ENCODE measurements around the gene NPIPA2. TPM values are rescaled to one million over a fixed set of nuclear protein-coding genes. Genes with fewer than 3 reads are reported as not detected.

Gene NPIPA2
- total RNA-seq (2022; extraction: Qiagen RNA extraction), result 0.73 to 2.2 TPM (median 1.4 TPM) in 5 replicates

DNA sequence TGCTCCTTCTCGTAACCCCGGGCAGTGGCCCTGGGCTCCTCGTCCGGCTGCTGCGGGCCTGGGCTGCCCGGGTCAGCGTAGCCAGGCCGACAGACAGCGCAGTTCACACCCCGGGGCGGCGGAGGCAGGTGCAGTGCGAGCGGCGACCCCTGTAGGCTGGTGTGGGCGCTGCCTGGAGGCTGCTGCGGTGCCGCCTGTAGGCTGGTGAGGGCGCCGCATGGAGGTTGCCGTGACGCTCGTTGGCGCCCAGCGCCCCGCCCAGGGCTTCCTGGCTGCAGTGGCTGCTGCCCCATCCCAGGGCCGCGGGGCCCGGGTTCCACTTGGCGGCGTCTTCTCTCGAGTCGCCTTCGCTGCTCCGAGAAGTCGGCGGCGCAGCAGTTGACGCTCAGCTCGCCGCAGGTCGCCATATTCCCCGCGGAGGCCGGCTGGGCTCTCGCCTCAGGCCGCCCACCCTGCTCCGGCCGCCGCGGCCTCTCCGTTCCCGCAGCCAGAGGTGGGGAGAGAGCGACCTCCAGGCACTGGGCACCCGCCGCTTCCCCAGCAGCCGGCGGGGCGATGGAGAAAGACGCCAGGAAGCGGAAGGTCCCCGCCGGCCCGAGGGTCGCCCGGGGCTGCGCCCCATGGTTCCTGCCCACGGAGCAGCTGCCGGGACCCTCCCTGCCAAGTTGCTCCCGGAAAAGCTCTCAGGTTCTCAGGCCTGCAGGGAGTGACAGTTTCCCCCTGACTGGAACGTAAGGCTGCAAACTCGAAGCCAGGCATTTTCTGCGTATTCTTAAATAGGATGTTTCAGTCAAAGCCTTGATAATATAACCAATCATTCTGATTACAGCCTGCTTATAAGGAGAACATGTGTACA, at the start of gene NPIPA2:
NPIPA2 (plus strand) TSS at position 261 of the 856 bp plus-strand sequence. CDS start 5,533 bp downstream, outside the sequence.

DNA sequence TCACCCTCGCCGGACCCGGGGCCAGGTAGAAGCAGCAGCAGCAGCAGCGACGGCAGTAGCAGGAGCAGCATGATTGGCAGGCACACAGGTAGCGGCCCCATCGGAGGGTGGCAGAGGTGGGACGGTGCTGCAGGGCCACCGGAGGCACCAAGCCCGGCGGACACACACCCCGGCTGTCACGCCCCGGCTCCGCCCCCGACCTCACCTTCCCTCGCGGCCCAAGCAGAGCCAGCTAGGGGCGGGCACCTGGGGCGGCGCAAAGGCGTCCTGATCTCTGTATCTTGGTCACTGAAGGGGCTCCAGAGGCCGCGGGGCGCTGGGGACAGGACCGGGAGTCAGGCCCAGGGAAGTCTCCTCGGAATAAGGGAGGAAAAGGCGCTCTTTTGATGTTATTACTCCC, 48.2 kb upstream of the NPIPA2 start, which contains the start of gene PLA2G10:
PLA2G10 (minus strand) TSS at position 180 of the 400 bp plus-strand sequence; CDS start at position 101, 79 bp downstream.

DNA sequence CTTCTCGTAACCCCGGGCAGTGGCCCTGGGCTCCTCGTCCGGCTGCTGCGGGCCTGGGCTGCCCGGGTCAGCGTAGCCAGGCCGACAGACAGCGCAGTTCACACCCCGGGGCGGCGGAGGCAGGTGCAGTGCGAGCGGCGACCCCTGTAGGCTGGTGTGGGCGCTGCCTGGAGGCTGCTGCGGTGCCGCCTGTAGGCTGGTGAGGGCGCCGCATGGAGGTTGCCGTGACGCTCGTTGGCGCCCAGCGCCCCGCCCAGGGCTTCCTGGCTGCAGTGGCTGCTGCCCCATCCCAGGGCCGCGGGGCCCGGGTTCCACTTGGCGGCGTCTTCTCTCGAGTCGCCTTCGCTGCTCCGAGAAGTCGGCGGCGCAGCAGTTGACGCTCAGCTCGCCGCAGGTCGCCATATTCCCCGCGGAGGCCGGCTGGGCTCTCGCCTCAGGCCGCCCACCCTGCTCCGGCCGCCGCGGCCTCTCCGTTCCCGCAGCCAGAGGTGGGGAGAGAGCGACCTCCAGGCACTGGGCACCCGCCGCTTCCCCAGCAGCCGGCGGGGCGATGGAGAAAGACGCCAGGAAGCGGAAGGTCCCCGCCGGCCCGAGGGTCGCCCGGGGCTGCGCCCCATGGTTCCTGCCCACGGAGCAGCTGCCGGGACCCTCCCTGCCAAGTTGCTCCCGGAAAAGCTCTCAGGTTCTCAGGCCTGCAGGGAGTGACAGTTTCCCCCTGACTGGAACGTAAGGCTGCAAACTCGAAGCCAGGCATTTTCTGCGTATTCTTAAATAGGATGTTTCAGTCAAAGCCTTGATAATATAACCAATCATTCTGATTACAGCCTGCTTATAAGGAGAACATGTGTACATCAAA, 38.9 kb upstream of the NPIPA2 start, which contains the start of gene NPIPA3:
NPIPA3 (plus strand) TSS at position 256 of the 856 bp plus-strand sequence. CDS start 5,533 bp downstream, outside the sequence.

Other genes starting within 250 kb of the NPIPA2 start
- gene PARN, start 112.3 kb upstream of the NPIPA2 start, total RNA-seq (2022; extraction: Qiagen RNA extraction), result 35.0 to 56.0 TPM (median 36.1 TPM) in 5 replicates
- 119 to 158 TPM (median 124 TPM) in 5 replicates for gene BFAR, start 109.6 kb upstream of the NPIPA2 start, total RNA-seq (2022; extraction: Qiagen RNA extraction)
- 0.28 to 0.63 TPM (median 0.52 TPM) in 5 replicates for gene PLA2G10, start 48.2 kb upstream of the NPIPA2 start, total RNA-seq (2022; extraction: Qiagen RNA extraction)
- gene NPIPA3, start 39.1 kb upstream of the NPIPA2 start, total RNA-seq (2022; extraction: Qiagen RNA extraction), result 1.0 to 1.9 TPM (median 1.3 TPM) in 5 replicates
- 89.3 to 104 TPM (median 92.5 TPM) in 5 replicates for gene NOMO1, start 91.2 kb downstream of the NPIPA2 start, total RNA-seq (2022; extraction: Qiagen RNA extraction)
- 35.8 to 48.6 TPM (median 46.8 TPM) in 5 replicates for gene NPIPA1, start 194.9 kb downstream of the NPIPA2 start, total RNA-seq (2022; extraction: Qiagen RNA extraction)
- gene PDXDC1, start 232.5 kb downstream of the NPIPA2 start, total RNA-seq (2022; extraction: Qiagen RNA extraction), result 59.9 to 77.5 TPM (median 66.7 TPM) in 5 replicates

Data from A549 treated with Hydrocortisone at 1 μM for 4 hours (cell line).